ENCODE measurements around the gene GTF3A.

Gene GTF3A

DNA sequence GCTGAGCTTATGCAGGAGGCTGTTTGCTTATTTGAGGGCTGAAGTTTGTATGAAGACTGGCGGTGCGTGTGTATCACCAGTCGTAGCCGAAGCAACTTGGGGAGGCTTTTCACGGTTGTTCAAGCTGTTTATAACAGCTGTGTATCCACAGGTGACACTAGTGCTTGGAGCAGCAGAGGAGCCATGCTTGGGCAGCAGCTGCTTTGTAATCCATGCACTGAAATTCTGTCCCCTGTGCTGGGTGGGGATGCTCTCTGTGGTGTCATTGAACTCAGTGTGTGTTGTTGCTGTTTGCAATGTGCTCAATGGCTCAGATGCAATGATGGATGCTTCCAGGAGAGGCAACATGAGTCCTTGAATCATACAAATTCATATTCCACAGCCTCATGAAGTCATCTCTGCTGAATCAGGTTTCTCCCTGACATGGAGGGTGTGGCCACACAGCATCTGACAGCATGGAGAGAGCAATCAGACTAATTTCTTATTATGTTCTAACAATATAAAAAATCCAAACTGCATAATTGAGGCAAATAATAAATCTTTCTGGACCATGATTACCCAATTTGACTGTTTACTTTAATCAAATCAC lies 18.8 kb upstream of the GTF3A start:
- no peak for DNase-seq (ENCODE audit: low spot score)

GRCh38 chr13:27406178-27406939 lies 18.1 kb upstream of the GTF3A start:
- DNase-seq (ENCODE audit: low spot score): peak; percentile 7

DNA sequence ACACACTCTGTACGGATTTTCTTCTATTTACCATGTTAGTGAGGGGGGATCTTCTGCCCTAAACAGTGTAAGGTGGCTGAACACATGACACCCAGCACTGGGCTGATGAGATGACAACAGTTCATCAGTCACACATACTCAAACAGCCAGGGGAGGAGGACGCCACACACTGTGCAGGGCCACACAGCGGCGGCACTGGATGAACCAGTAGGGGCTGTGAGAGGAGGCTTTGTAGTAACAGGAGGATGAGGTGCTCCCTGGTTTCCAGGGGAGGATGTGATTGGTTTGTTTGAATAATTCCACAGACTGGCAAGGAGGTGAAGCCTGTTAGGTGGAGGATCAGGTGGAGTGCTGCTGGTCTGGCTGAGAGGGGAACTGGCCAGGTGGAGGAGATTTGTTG lies 16.3 kb upstream of the GTF3A start:
- no peak for DNase-seq (ENCODE audit: low spot score)

DNA sequence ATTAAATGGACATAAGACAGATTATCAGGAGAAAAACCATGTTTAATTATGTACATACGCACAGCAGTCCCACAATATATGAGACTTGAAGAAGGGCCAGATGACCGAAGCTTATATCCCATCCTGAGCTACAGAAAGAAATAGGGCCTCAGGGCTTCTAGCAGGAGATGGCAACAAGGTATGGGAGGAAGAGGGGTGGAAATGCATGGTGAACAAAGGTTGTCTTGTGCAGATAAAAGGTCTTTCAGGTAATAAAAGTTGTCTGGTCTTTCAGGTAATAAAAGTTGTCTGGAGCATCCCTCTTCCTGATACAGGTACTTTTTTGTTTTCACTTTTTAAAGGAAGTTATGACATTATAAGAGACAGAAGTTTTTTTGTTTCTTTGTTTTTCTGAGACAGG lies 15.4 kb upstream of the GTF3A start:
- no peak for DNase-seq (ENCODE audit: low spot score)

- DNase-seq (ENCODE audit: low spot score): no peak
Measured at GRCh38 chr13:27411341-27411740, 13.1 kb upstream of the GTF3A start.

DNA sequence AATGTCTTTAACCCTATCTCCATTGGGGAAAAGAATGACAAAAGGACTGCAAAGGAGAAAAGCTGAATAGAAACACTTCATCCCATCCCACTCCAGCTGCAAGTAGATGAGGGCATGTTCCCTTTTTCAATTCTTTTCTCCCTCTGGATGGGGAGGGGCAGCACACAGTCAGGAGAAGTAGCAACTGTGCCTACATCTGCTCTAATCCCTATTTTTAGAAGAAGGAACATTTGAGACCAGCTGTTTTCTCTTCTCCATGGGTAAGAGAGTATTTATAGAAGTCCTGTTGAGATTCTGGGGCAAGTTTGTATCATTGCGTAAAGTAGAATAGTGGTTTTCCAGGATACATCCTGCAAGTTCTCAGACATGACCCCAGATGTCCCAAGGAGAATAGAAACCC lies 9.3 kb upstream of the GTF3A start:
- DNase-seq (ENCODE audit: low spot score): no peak

DNA sequence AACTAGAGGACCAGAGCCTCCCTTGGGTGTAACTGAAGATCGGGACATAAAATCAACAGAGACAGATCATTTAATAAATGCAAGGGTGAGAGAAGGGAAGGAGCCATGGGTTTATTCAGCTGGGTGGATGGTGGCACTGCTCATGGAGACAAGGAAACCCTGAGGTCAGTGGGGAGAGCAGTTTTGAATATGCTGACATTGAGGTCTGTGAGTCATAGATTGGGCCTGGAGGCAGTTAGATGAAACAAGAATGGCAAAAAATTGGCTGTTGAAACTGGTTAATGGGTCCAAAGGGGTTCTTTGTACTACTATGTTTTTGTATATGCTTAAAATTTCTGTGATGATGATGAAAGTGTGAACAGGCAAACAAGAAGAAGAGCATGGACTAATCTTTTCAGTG lies 5.1 kb upstream of the GTF3A start:
- no peak for DNase-seq (ENCODE audit: low spot score)

DNA sequence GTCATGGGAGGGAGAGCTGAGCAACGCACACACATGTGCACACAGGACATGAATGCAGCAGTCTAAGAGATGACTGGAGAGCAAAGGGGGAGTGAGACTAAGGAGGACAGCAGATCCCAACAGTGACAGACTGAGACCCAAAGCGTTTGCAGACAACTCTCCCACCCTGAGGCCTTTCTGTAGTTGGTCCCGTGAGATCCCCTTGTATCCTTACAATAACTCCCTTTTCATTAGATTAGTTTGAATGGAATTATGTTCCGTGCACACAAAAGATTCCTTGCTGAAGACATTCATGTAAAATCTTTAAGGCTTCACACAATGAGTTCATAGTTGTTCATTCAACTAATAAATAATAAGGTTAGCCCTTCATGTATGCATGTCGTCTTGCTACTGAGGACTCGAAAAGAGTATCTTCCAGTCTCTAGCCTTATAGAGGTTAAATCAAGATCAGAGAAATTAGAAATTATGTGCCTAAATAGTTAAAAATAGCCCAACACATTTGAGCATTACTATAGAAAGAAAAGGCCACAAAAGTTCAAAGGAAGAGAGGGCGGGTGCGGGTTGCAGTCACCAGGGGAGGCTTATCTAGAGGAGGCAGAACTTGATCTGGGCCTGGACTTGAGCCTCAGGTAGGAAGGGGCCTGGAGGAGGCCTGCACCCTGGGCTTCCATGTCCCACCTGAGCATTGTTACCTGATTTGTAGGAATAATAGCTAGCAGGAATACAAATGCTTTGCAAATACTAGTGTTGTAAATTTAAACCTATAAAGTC lies 3.1 kb upstream of the GTF3A start:
- no peak for DNase-seq (ENCODE audit: low spot score)

GRCh38 chr13:27423333-27423732 lies 1.1 kb upstream of the GTF3A start:
- peak; percentile 5 for DNase-seq (ENCODE audit: low spot score)

- DNase-seq (ENCODE audit: low spot score): no peak
Measured at GRCh38 chr13:27425158-27425917, 919 bp downstream of the GTF3A start.

DNA sequence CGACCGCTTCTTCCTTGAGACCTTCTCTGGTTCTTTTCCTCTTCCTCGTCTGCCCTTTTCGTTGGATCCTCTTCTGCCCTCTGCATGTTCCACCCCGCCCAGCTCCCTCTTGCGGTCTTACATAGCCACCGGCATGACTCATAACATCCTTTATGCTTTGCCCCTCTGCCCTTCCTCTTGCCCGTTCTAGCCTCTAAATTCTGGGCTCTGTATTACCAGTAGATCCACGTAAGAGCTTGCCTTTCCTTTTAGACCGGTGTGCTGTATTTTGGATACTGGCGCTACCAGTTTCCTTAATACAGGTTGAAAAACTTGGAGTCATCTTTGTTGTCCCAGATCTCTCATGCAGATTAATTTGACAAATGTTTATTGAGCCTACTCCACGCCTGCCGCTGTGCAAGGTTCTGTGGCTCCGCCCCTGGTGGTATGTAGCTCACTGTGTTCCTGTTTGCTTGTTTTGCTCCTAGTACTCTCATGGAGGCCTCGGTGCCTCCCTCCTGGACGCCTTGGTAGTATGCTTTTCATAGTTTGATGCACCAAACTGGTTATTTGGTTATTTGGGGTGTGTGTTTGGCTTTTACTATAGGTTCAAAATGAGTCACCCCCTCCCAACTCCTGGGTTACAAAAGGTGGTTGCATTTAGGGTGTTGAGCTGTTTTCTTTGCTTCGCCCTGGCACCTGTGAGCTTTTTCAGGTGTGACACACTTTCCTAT lies 1.7 kb downstream of the GTF3A start:
- DNase-seq (ENCODE audit: low spot score): peak; percentile 41

DNA sequence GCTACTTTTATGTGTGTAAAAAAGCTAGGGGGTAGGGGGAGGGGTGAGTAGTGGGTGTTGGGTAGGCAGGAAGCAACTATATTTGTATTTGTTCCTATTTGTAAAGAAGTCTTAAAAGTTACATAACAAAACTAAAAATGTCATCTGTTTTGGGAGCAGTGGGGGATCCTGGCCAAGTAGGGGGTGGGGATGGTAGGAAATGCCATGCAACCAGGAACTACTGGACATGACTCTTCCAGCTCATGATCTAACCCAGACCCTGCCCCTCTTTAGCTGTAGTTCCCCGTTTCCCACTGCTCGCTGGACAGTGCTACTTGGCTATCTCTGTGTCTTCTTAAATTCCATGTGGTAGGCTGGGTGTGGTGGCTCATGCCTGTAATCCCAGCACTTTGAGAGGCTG lies 3.2 kb downstream of the GTF3A start:
- no peak for DNase-seq (ENCODE audit: low spot score)

DNA sequence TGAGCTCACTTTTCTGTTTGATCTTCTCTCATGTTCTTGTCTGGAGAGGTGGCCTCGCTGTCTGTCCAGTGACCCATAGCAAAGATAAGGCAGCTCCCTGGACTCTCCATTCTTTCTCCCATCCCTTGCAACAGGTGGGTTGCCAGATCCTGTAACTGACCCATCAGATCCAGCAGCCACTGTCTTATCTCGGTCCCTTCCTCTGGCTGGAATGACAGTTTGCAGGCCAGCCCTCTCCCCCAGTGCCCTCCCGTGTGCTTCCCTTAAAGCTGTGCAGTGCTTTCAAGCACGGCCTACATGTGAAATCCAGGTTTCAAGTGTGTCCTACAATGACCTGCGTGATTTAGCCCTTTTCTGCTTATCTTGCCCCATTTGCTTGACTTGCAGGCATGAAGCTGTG lies 3.7 kb downstream of the GTF3A start:
- DNase-seq (ENCODE audit: low spot score): no peak

GRCh38 chr13:27432180-27432579 lies 7.8 kb downstream of the GTF3A start:
- no peak for DNase-seq (ENCODE audit: low spot score)

DNA sequence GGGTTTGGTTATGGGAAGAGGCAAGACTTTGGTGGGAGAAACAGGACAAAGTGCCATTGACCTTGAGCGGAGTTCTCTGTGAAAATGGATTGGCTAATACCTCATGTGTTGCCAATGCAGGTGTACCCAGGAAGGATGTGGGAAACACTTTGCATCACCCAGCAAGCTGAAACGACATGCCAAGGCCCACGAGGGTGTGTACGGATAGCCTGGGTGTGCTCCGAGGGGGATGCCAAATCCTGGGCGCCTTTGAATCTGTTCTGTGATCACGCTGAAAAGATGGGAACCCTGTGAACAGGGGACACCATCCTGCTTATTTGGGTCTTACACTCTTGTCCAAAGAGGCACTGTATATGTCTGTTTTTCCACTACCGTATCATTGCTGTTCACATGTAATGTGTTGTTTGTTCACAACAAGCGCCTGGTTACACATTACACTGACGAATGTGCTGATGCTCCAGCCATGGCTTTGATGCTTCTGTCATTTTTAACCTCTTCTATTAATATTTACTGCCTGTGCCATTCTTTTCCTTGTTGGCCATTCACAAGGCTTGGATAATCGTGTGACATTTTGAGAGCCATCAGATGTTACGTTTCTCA lies 8.3 kb downstream of the GTF3A start:
- no peak for DNase-seq (ENCODE audit: low spot score)

- DNase-seq (ENCODE audit: low spot score): no peak
Measured at GRCh38 chr13:27437126-27437525, 12.7 kb downstream of the GTF3A start.

DNA sequence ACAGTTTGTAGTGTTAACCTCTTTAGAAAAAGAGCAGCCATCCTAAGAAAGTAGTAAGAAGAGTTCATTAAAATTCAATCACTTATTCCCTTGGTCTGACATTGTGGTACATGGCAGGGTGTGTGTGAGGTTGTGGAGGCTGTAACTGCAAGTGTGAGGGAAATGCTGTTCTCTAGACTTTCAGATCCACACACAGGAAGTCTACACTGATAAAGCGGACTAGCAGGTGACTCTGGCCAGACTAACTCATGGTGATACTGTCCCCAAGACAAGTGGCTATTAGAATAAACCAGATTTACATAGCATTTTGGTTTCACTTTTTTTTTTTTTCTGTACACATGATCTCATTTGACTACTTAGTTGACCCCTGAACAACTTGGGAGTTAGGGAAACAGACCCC lies 16.0 kb downstream of the GTF3A start:
- DNase-seq (ENCODE audit: low spot score): no peak

GRCh38 chr13:27442071-27442647 lies 17.7 kb downstream of the GTF3A start:
- DNase-seq (ENCODE audit: low spot score): no peak

DNA sequence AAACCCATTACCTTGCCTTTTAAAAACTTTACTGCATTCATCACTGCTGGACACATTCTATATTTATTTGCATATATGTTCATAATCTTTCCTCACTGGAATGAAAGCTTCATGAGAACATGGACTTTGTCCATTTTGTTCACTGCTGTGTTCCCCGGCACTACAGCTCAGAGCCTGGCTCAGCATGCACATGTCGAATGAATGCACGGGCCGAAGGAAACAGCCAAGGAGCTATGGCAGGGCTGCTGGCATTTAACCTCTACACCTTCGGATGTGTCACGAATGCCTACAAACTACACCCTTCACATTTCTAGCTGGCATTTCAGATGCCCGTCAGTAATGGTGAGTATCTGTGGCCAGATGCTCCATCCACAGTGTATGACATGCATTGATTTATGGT lies 18.4 kb downstream of the GTF3A start:
- DNase-seq (ENCODE audit: low spot score): no peak

GRCh38 chr13:27446986-27447583 lies 22.7 kb downstream of the GTF3A start:
- DNase-seq (ENCODE audit: low spot score): no peak

DNA sequence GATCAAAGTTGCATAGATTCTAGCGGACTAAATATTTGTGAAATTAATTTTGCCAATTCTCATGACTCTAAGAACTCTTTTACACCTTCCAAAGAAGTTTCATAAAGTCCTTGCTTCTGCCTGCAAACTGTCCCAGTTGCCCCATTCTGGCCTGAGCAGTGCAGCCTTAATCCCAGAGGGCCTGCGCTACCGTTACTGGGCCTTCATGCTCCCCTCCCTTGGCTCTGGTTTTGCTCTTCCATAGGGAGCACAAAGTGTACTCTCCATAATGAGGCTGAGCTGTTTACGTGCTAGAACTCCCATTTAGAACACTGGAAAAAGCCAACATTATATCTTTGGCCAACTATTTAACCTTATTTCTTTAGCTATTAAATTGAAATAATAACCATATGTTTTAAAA lies 23.9 kb downstream of the GTF3A start:
- DNase-seq (ENCODE audit: low spot score): no peak
